Measurements from ENCODE around the gene SPPL2C.

DNA sequence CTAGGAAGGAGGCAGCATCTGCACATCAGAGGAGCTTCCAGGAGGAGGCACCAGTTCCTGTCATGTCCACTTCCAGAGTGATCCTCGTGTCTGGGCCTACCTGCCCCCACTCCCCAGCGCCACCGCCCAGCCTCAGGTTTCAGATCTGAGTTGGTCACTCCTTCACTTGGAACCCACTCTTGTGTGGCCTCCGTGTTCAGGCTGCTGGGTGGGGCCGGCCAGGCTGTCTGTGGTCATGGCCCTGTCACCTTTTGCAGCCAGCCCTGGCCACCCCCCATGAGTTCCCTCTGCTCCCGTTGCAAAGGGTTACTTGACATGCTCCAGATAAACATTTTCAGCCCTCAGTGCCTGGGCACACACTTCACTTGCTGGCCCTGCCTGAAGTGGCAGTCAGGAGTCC lies 26.6 kb upstream of the SPPL2C start:
- TF ChIP-seq, protein P1, sequence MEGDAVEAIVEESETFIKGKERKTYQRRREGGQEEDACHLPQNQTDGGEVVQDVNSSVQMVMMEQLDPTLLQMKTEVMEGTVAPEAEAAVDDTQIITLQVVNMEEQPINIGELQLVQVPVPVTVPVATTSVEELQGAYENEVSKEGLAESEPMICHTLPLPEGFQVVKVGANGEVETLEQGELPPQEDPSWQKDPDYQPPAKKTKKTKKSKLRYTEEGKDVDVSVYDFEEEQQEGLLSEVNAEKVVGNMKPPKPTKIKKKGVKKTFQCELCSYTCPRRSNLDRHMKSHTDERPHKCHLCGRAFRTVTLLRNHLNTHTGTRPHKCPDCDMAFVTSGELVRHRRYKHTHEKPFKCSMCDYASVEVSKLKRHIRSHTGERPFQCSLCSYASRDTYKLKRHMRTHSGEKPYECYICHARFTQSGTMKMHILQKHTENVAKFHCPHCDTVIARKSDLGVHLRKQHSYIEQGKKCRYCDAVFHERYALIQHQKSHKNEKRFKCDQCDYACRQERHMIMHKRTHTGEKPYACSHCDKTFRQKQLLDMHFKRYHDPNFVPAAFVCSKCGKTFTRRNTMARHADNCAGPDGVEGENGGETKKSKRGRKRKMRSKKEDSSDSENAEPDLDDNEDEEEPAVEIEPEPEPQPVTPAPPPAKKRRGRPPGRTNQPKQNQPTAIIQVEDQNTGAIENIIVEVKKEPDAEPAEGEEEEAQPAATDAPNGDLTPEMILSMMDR (IDR thresholded peaks at IDR 0.05; ENCODE audit: poor library complexity, severe bottlenecking): no peak
- TF ChIP-seq EZH2 (IDR thresholded peaks at IDR 0.05; ENCODE audit: borderline replicate concordance, insufficient read depth, low read length, poor library complexity, severe bottlenecking) (no peak), RAD21 (conservative IDR thresholded peaks at IDR 0.05) (no peak), POLR2AphosphoS5 (IDR thresholded peaks at IDR 0.05) (no peak), MXI1 (conservative IDR thresholded peaks at IDR 0.05; ENCODE audit: poor library complexity, severe bottlenecking) (no peak), SMC3 (conservative IDR thresholded peaks at IDR 0.05; ENCODE audit: poor library complexity) (no peak)
